MCF 10A (cell line): ENCODE results near the gene ELK3. TPM values are rescaled to one million over a fixed set of nuclear protein-coding genes. Genes with fewer than 3 reads are reported as not detected.

Experiments
- BruUV-seq: library from RNA; stranded (reverse); fragments of 400-500 nt; replicated peaks from 2 replicates; lab custom pipeline; 2021; lab: Mats Ljungman, UMichigan
- CTCF ChIA-PET: fragments of 300-600 bp; sonication (Branson Sonifier 250); formaldehyde crosslinking; extraction: SDS; loops from one replicate; lab custom pipeline; 2021; ENCODE audit warnings: antibody characterized with exemption, inconsistent platforms; lab: Yijun Ruan, JAX
- POLR2A ChIA-PET: fragments of 300-600, 350-650 bp; sonication (Branson Sonifier 250); formaldehyde crosslinking; extraction: SDS; loops from one replicate; lab custom pipeline; 2020; ENCODE audit warnings: antibody characterized with exemption, inconsistent platforms; lab: Yijun Ruan, JAX
- DNase-seq: peaks from one replicate; pipeline ENCODE4 v3.0.0-alpha.2; 2018; ENCODE audit not compliant: unreplicated experiment
- H3K27ac Mint-ChIP-seq: one replicate; pipeline ENCODE4 v1.8.0; 2022; ENCODE audit warnings: mild to moderate bottlenecking, low read depth, mixed read lengths; ENCODE audit not compliant: unreplicated experiment
- H3K27me3 Mint-ChIP-seq: one replicate; pipeline ENCODE4 v1.8.0; 2022; ENCODE audit warnings: mixed read lengths; ENCODE audit not compliant: insufficient read depth, unreplicated experiment
- H3K36me3 Mint-ChIP-seq: one replicate; pipeline ENCODE4 v1.8.0; 2022; ENCODE audit warnings: mild to moderate bottlenecking, moderate library complexity, mixed read lengths; ENCODE audit not compliant: insufficient read depth, unreplicated experiment
- H3K4me1 Mint-ChIP-seq: one replicate; pipeline ENCODE4 v1.8.0; 2022; ENCODE audit warnings: mixed read lengths; ENCODE audit not compliant: insufficient read depth, unreplicated experiment
- H3K4me3 Mint-ChIP-seq: one replicate; pipeline ENCODE4 v1.8.0; 2022; ENCODE audit warnings: mild to moderate bottlenecking, moderate library complexity, mixed read lengths; ENCODE audit not compliant: unreplicated experiment
- H3K9me3 Mint-ChIP-seq: one replicate; pipeline ENCODE4 v1.8.0; 2022; ENCODE audit warnings: mixed read lengths; ENCODE audit not compliant: unreplicated experiment
- intact Hi-C: fragments of 100-400 bp; cut with micrococcal nuclease; formaldehyde crosslinking; loops from 2 replicates; pipeline ENCODE4 v1.14.1; 2022
- total RNA-seq: library from RNA; stranded (reverse); gene quantifications from 2 replicates; pipeline ENCODE4 v1.2.3, GENCODE V29; 2022
- TF ChIP-seq, protein P1 (sequence below): fragments of 200-600 bp; IDR thresholded peaks from one replicate; pipeline ENCODE4 v1.8.0; 2022; ENCODE audit warnings: antibody characterized with exemption, mild to moderate bottlenecking; ENCODE audit not compliant: unreplicated experiment

Gene ELK3
- total RNA-seq, 1 experiment from 2014 or later: 50.1 TPM

DNA sequence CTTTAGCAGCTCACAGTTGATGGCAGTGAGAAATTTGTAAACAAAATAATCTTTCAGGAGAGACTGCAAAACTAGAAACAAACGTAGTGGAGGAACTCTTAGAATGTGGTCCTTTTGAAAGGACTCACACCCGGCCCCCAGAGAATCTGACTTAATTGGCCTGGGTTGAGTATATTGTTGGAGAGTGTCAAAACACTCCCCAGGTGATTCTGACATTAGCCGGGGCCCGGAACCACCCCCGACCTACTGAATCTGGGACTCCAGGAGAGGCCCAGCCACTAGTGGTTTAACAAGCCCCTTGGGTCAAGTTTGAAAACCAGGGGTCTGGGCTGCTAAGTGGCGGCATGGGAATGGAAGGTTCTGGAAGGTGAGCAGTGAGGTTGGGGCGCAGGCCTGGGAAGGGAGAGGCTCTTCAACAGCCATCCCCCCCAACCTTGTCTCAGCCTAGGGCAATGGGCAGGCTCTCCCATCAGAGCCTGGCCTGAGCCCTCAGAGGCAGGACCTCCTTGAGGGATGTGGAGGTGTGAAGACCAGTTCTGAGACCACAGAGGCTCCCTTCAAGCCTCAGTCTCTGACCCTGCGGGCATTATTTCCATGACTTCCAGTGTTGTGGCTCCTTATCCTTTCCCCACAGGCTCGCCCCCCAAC lies 1.1 kb upstream of the ELK3 start:
- ChIA-PET CTCF (interaction anchor here (0.9 to 1.3 kb wide), 2 partner anchors 22 to 47 kb away, joined by 3 to 4 read pairs; no protein-coding TSS in a partner anchor), POLR2A (interaction anchor here (0.6 to 1.1 kb wide), 3 partner anchors 13 to 24 kb away, joined by 3 read pairs; no protein-coding TSS in a partner anchor)
- Mint-ChIP-seq H3K27ac (peak overlapping the region; percentile 98), H3K4me1 (peaks cover under 1% of the 10 kb centered on the region), H3K9me3 (no peaks in the 10 kb centered on the region), H3K27me3 (no peaks in the 10 kb centered on the region), H3K4me3 (peak overlapping the region; percentile 95), H3K36me3 (no peaks in the 10 kb centered on the region)
- DNase-seq: no peak
- intact Hi-C loops: no loop called here
- TF ChIP-seq, protein P1, sequence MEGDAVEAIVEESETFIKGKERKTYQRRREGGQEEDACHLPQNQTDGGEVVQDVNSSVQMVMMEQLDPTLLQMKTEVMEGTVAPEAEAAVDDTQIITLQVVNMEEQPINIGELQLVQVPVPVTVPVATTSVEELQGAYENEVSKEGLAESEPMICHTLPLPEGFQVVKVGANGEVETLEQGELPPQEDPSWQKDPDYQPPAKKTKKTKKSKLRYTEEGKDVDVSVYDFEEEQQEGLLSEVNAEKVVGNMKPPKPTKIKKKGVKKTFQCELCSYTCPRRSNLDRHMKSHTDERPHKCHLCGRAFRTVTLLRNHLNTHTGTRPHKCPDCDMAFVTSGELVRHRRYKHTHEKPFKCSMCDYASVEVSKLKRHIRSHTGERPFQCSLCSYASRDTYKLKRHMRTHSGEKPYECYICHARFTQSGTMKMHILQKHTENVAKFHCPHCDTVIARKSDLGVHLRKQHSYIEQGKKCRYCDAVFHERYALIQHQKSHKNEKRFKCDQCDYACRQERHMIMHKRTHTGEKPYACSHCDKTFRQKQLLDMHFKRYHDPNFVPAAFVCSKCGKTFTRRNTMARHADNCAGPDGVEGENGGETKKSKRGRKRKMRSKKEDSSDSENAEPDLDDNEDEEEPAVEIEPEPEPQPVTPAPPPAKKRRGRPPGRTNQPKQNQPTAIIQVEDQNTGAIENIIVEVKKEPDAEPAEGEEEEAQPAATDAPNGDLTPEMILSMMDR: no peak
- BruUV-seq: no TSS peak

DNA sequence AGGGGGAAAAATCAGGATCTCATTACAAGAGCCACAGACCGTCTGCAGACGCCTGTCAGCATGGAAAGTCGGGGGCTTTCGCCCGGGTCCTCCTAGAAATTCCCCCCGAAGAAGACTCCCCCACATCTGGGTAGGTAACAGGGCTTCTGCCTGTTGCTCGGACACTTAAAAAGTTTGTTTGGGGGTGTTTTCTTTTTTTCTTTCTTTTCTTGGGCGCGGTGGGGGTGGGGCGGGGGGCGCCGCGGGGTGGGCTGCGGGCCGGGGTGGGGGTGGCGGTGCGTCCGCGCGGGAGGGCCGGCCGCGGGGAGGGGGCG lies 358 bp downstream of the ELK3 start:
- no peak for DNase-seq
- peak overlapping the region; percentile 95 for H3K4me3 Mint-ChIP-seq
- intact Hi-C loops: no loop called here
- TF ChIP-seq, protein P1: no peak
- H3K36me3 Mint-ChIP-seq: no peaks in the 10 kb centered on the region
- peaks cover 13% of the 10 kb centered on the region for H3K4me1 Mint-ChIP-seq
- no TSS peak for BruUV-seq
- peak overlapping the region; percentile 98 for H3K27ac Mint-ChIP-seq
- ChIA-PET CTCF (interaction anchor here (0.6 kb wide), 1 partner anchor 1783 kb away, joined by 3 read pairs; no protein-coding TSS in a partner anchor), POLR2A (interaction anchor here (0.8 to 7.4 kb wide), 7 partner anchors 17 to 205 kb away, joined by 3 to 187 read pairs (median 6); partner anchors contain the start of gene CDK17)
- no peaks in the 10 kb centered on the region for H3K27me3 Mint-ChIP-seq
- no peaks in the 10 kb centered on the region for H3K9me3 Mint-ChIP-seq

DNA sequence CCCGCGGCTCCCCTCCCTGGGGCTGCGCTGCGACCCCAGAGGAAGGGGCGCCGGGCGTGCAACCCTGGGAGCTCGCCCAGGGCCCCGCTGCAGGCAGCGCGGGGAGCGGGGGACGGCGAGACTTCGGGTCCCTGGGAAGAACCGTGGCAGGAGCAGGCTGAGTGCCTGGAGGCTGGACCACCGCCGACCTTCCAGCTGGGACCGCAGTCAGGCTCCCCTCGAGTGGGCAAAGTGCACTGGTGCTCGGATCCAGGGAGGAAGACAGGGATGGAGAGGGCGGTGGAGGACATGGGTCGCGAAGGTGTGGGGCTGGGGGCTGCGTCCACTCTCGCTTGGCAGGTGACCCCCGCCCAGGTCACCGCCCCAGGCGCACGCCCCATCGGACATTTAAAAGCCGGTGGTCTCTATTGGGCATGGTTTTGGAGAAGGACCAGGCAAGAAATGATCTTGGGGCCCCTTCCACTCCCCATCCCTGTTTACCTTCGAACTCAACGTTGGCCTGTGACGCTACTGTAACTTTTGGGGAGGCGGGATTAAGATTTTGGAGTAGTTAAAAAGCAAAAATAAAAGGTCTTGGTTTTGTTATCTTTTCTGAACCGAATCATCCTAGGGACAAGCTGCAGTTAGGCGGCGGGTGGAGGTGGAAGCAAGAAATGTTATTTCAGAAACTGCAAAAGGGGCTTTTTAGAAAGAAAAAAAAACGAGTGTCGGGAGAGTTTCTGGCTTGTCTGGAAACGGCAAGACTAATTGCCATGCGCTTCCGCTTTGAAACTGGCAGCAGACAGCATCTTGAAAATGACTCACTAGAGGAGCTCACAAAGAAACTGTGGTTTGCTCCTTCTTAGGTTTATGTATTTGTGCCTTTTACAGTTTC lies 1.0 kb downstream of the ELK3 start:
- ChIA-PET POLR2A (interaction anchor here (0.7 to 7.4 kb wide), 16 partner anchors 10 to 250 kb away, joined by 3 to 187 read pairs (median 4); partner anchors contain the start of gene CDK17), CTCF (interaction anchor here (0.6 to 0.8 kb wide), 2 partner anchors 20 to 1784 kb away, joined by 3 to 4 read pairs; no protein-coding TSS in a partner anchor)
- Mint-ChIP-seq H3K9me3 (no peaks in the 10 kb centered on the region), H3K36me3 (peaks cover 2% of the 10 kb centered on the region), H3K4me3 (peak overlapping the region; percentile 95), H3K27ac (peak overlapping the region; percentile 75), H3K27me3 (no peaks in the 10 kb centered on the region), H3K4me1 (peaks cover 13% of the 10 kb centered on the region)
- intact Hi-C loops: loop anchor here (5.0 kb wide), 1 partner anchor 133 kb away; no protein-coding TSS in a partner anchor
- BruUV-seq: no TSS peak
- TF ChIP-seq, protein P1: no peak
- DNase-seq: peak; percentile 85
